ENCODE results near the gene PLEKHS1. TPM values are rescaled to one million over a fixed set of nuclear protein-coding genes. Genes with fewer than 3 reads are reported as not detected.
A peak's percentile ranks its signal among the peaks of the same experiment; 100 is the strongest.

PLEKHS1 gene
- total RNA-seq, 2 donors from 2014 or later, result 1.9 to 9.0 TPM

DNA sequence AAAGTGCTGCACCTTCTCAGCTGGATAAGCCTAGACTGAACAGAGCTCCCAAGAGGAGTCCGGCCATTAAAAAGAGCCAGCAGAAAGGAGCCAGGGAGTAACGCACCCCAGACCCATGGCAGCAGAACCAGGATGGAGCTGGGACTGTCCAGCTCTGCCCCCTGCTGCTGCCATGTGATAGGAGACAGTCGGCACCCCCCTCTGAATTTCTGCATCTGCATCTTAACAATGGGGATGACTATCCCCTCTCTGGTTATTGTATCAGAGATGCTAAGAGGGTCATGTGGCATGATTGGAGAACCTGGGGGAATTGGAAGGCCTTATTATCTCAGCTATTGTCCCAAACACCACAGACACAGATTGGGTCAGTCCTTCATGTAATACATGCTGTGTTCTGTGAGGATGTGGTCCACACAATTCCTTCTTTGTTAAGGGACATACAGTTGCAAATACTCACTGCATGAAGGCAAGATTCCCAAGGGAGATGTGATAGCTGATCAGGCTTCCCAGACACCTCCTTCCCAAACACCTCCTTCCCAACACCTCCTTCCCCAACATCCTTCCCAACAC is 29.3 kb downstream of the PLEKHS1 start:
- no peaks in the 10 kb centered on the region for H3K36me3 ChIP-seq
- no peak overlapping the region for H3K27ac ChIP-seq
- no peak overlapping the region for H3K4me3 ChIP-seq
- no peak for TF ChIP-seq POLR2AphosphoS5 (IDR thresholded peaks at IDR 0.05)
- TF ChIP-seq, protein P1, sequence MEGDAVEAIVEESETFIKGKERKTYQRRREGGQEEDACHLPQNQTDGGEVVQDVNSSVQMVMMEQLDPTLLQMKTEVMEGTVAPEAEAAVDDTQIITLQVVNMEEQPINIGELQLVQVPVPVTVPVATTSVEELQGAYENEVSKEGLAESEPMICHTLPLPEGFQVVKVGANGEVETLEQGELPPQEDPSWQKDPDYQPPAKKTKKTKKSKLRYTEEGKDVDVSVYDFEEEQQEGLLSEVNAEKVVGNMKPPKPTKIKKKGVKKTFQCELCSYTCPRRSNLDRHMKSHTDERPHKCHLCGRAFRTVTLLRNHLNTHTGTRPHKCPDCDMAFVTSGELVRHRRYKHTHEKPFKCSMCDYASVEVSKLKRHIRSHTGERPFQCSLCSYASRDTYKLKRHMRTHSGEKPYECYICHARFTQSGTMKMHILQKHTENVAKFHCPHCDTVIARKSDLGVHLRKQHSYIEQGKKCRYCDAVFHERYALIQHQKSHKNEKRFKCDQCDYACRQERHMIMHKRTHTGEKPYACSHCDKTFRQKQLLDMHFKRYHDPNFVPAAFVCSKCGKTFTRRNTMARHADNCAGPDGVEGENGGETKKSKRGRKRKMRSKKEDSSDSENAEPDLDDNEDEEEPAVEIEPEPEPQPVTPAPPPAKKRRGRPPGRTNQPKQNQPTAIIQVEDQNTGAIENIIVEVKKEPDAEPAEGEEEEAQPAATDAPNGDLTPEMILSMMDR (IDR thresholded peaks at IDR 0.05), result peak in 3 of 4 experiments; percentile 35 to 39 (median 37)
- H3K4me1 ChIP-seq (replicated peaks), result no peaks in the 10 kb centered on the region
- intact Hi-C loops (cut with DNase I), result no loop called here
- WGBS, result 89% methylated on average over 3 of the region's 3 CpGs
- DNase-seq (ENCODE audit: low spot score), result no peak
- H3K27me3 ChIP-seq (replicated peaks; ENCODE audit: insufficient read depth), result no peaks in the 10 kb centered on the region
- no peaks in the 10 kb centered on the region for H3K9me3 ChIP-seq

DNA sequence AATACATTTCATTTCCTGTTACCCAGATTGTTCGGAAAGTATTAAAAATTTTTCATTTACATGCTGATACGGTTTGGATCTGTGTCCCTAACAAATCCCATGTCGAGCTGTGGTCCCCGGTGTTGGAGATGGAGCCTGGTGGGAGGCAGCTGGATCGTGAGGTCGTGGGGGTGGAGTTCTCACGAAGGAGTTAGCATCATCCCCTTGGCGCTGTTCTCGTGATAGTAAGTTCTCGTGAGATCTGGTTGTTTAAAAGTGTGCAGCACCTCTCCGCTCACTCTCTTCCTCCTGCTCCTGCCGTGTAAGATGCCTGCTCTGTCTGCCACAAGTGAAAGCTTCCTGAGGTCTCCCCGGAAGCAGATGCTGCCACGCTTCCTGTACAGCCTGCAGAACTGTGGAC is 30.9 kb downstream of the PLEKHS1 start:
- intact Hi-C loops (cut with DNase I), result no loop called here
- 88% methylated on average over 14 of the region's 14 CpGs for WGBS
- H3K4me3 ChIP-seq, result no peak overlapping the region
- no peaks in the 10 kb centered on the region for H3K4me1 ChIP-seq (replicated peaks)
- H3K27me3 ChIP-seq (replicated peaks; ENCODE audit: insufficient read depth), result no peaks in the 10 kb centered on the region
- no peak overlapping the region for H3K27ac ChIP-seq
- no peak for DNase-seq (ENCODE audit: low spot score)
- no peaks in the 10 kb centered on the region for H3K36me3 ChIP-seq
- TF ChIP-seq, protein P1 (IDR thresholded peaks at IDR 0.05), result no peak
- TF ChIP-seq POLR2A (IDR thresholded peaks at IDR 0.05) (no peak), POLR2AphosphoS5 (IDR thresholded peaks at IDR 0.05) (no peak)
- no peaks in the 10 kb centered on the region for H3K9me3 ChIP-seq

DNA sequence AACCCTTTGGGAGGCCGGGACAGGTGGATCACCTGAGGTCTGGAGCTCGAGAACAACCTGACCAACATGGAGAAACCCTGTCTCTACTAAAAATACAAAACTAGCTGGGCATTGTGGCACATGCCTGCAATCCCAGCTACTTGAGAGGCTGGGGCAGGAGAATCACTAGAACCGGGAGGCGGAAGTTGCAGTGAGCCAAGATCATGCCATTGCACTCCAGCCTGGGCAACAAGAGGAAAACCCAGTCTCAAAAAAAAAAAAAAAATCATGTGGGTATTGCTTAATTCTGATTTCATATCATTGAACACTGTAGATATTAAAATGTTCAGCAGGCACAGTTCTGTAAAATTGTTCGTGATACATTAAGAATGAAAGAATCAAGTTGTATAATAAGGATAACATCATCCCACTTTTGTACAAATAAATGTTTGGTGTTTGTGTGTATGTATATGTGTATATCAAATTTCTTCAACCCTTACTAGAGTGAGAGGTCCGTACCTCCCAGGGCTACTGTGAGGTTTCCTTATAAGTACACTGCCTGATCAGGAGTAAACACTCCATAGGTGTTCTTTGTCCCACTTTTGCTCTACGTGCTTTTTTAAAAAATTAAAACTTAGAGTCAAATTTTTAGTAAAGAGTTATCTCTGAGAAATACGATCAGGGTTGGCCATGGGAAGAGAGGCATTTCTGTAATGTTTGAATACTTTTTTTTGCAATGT is 31.7 kb downstream of the PLEKHS1 start:
- no peak overlapping the region for H3K4me3 ChIP-seq
- no peak for TF ChIP-seq POLR2A (IDR thresholded peaks at IDR 0.05)
- TF ChIP-seq, protein P1 (IDR thresholded peaks at IDR 0.05), result no peak
- no peak for TF ChIP-seq POLR2AphosphoS5 (IDR thresholded peaks at IDR 0.05)
- WGBS, result 79% methylated on average over 8 of the region's 8 CpGs

DNA sequence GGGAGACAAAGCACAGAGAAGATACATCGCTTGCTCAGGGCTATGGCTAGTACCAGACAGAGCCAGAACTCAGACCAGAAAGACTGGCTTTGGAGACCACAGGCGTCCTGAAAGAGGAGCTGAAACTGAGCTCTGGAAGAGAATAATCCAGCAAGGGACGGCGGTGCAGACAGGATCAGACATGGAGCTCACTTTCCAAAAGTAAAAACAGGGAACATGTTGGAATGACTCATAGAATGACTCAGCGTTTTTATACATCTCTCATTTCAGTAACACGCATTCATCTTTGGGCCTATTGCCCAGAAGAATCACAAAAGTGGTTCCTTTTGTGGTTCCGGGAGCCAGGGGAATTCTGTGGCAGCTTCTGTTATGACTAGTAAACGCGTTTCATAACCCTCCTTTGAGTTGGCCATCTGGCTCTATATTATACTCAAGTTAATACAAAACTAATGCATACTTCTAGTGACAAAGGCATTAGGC is 37.2 kb downstream of the PLEKHS1 start:
- Histone ChIP-seq H3K27ac (peak overlapping the region; percentile 38 to 55), H3K4me1 (replicated peaks) (no peaks in the 10 kb centered on the region), H3K27me3 (replicated peaks; ENCODE audit: insufficient read depth) (no peaks in the 10 kb centered on the region), H3K4me3 (no peak overlapping the region), H3K9me3 (no peaks in the 10 kb centered on the region), H3K36me3 (no peaks in the 10 kb centered on the region)
- intact Hi-C loops (cut with DNase I), result no loop called here
- TF ChIP-seq POLR2A (IDR thresholded peaks at IDR 0.05) (no peak), POLR2AphosphoS5 (IDR thresholded peaks at IDR 0.05) (peak; percentile 78)
- WGBS, result 22% methylated on average over 9 of the region's 9 CpGs
- peak; percentile 61 for DNase-seq (ENCODE audit: low spot score)

More for the DNA sequence above, 31.7 kb downstream of the PLEKHS1 start:
- no peaks in the 10 kb centered on the region for H3K9me3 ChIP-seq
- no peak overlapping the region for H3K27ac ChIP-seq
- intact Hi-C loops (cut with DNase I), result no loop called here
- DNase-seq (ENCODE audit: low spot score), result no peak
- H3K27me3 ChIP-seq (replicated peaks; ENCODE audit: insufficient read depth), result no peaks in the 10 kb centered on the region
- H3K36me3 ChIP-seq, result no peaks in the 10 kb centered on the region
- H3K4me1 ChIP-seq (replicated peaks), result no peaks in the 10 kb centered on the region

DNA sequence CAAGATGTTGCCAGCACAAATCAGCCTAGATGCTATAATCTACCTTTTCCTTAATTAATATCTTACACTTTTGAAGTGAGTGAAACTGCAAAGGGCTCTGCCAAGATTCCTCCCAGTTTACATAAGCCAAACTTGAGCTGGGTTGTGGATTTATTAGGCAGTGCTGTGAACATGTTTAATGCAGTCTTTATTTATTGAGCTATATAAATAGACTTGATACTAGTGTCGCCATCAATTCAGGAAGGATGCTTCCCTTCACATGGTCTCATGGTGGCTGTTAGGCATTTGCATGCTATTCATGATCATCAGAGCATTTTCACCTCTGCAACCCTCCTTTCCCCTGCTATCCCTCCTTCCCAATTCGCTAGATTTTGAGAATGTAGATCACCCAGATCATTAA is 40.2 kb downstream of the PLEKHS1 start:
- H3K36me3 ChIP-seq, result no peaks in the 10 kb centered on the region
- H3K9me3 ChIP-seq, result no peaks in the 10 kb centered on the region
- H3K4me3 ChIP-seq, result no peak overlapping the region
- DNase-seq (ENCODE audit: low spot score), result no peak
- intact Hi-C loops (cut with DNase I), result no loop called here
- TF ChIP-seq, protein P1 (IDR thresholded peaks at IDR 0.05), result no peak
- no peak for TF ChIP-seq POLR2AphosphoS5 (IDR thresholded peaks at IDR 0.05)
- TF ChIP-seq POLR2A (IDR thresholded peaks at IDR 0.05), result no peak
- H3K27me3 ChIP-seq (replicated peaks; ENCODE audit: insufficient read depth), result no peaks in the 10 kb centered on the region
- 45% methylated on average over 2 of the region's 2 CpGs for WGBS
- no peaks in the 10 kb centered on the region for H3K4me1 ChIP-seq (replicated peaks)
- no peak overlapping the region for H3K27ac ChIP-seq

All from prostate gland (tissue), 2 donors.